ENCODE measurements around the gene SKIC8.
"Not testable (repeated sequence)": the region's sequence is repeated elsewhere in the genome, so short reads cannot be mapped to it uniquely, and the experiment has no call there.

Gene SKIC8

DNA sequence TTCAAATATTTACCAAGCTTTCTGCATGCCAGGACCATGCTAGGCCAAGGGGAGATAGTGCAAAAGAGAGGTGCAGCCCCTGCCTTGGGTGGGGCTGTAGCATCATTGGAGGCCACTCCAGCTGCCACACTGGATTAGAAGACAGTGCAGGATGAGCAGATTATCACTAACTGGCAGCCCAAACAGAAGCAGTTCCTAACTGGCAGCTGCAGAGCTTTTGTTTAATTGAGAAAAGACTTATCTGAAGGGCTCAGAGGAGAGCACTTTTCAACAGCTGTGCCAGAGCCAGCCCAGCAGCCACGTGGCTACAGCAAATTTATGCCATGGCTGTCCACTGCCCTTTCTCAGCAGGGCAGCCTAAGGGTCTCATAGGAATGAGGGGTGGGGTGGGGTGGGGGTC, 51.5 kb downstream of the SKIC8 start:
- Histone ChIP-seq H3K9ac (no peak overlapping the region), H3K27me3 (ENCODE audit: insufficient read depth, low read depth) (no peaks in the 10 kb centered on the region), H3K4me3 (IDR thresholded peaks at IDR 0.05; ENCODE audit: insufficient read depth, low read depth, low read length) (no peak overlapping the region), H2AFZ (ENCODE audit: low read depth) (no peak overlapping the region), H3K27ac (no peak overlapping the region), H3K4me1 (ENCODE audit: low read depth, poor library complexity, severe bottlenecking) (no peaks in the 10 kb centered on the region), H4K20me1 (ENCODE audit: insufficient read depth) (no peaks in the 10 kb centered on the region), H3K4me2 (no peak overlapping the region), H3K36me3 (ENCODE audit: insufficient read depth) (no peaks in the 10 kb centered on the region), H3K79me2 (ENCODE audit: insufficient read depth, low read depth) (no peaks in the 10 kb centered on the region)
- TF ChIP-seq, protein P1, sequence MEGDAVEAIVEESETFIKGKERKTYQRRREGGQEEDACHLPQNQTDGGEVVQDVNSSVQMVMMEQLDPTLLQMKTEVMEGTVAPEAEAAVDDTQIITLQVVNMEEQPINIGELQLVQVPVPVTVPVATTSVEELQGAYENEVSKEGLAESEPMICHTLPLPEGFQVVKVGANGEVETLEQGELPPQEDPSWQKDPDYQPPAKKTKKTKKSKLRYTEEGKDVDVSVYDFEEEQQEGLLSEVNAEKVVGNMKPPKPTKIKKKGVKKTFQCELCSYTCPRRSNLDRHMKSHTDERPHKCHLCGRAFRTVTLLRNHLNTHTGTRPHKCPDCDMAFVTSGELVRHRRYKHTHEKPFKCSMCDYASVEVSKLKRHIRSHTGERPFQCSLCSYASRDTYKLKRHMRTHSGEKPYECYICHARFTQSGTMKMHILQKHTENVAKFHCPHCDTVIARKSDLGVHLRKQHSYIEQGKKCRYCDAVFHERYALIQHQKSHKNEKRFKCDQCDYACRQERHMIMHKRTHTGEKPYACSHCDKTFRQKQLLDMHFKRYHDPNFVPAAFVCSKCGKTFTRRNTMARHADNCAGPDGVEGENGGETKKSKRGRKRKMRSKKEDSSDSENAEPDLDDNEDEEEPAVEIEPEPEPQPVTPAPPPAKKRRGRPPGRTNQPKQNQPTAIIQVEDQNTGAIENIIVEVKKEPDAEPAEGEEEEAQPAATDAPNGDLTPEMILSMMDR (conservative IDR thresholded peaks at IDR 0.05; ENCODE audit: low read depth, low read length), result no peak

DNA sequence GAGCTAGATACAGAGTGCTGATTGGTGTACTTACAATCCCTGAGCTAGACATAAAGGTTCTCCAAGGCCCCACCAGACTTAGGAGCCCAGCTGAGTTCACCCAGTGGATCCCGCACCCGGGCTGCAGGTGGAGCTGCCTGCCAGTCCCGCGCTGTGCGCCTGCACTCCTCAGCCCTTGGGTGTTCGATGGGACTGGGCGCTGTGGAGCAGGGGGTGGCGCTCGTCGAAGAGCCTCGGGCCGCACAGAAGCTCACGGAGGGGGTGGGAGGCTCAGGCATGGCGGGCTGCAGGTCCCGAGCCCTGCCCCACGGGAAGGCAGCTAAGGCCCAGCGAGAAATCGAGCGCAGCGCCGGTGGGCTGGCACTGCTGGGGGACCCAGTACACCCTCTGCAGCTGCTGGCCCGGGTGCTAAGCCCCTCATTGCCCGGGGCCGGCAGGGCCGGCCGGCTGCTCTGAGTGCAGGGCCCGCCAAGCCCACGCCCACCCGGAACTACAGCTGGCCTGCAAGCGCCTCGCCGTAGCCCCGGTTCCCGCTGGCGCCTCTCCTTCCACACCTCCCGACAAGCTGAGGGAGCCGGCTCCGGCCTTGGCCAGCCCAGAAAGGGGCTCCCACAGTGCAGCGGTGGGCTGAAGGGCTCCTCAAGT, 53.3 kb downstream of the SKIC8 start:
- not testable (repeated sequence) for H3K9ac ChIP-seq; H3K36me3 ChIP-seq (ENCODE audit: insufficient read depth); H3K4me2 ChIP-seq; H2AFZ ChIP-seq (ENCODE audit: low read depth); H3K27ac ChIP-seq; H4K20me1 ChIP-seq (ENCODE audit: insufficient read depth); H3K4me3 ChIP-seq (IDR thresholded peaks at IDR 0.05; ENCODE audit: insufficient read depth, low read depth, low read length); H3K27me3 ChIP-seq (ENCODE audit: insufficient read depth, low read depth); H3K4me1 ChIP-seq (ENCODE audit: low read depth, poor library complexity, severe bottlenecking); H3K79me2 ChIP-seq (ENCODE audit: insufficient read depth, low read depth)

DNA sequence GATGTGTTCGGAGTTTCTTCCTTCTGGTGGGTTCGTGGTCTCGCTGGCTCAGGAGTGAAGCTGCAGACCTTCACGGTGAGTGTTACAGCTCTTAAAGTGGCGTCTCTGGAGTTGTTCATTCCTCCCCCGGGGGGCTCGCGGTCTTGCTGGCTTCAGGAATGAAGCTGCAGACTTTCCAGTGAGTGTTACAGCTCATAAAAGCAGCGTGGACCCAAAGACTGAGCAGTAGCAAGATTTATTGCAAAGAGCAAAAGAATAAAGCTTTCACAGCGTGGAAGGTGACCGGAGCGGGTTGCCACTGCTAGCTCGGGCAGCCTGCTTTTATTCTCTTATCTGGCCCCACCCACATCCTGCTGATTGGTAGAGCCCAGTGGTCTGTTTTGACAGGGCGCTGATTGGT, 54.0 kb downstream of the SKIC8 start:
- H3K27me3 ChIP-seq (ENCODE audit: insufficient read depth, low read depth); H3K79me2 ChIP-seq (ENCODE audit: insufficient read depth, low read depth); H3K4me2 ChIP-seq; H4K20me1 ChIP-seq (ENCODE audit: insufficient read depth); H2AFZ ChIP-seq (ENCODE audit: low read depth); H3K36me3 ChIP-seq (ENCODE audit: insufficient read depth); H3K9ac ChIP-seq; H3K4me1 ChIP-seq (ENCODE audit: low read depth, poor library complexity, severe bottlenecking); H3K4me3 ChIP-seq (IDR thresholded peaks at IDR 0.05; ENCODE audit: insufficient read depth, low read depth, low read length); H3K27ac ChIP-seq: not testable (repeated sequence)

DNA sequence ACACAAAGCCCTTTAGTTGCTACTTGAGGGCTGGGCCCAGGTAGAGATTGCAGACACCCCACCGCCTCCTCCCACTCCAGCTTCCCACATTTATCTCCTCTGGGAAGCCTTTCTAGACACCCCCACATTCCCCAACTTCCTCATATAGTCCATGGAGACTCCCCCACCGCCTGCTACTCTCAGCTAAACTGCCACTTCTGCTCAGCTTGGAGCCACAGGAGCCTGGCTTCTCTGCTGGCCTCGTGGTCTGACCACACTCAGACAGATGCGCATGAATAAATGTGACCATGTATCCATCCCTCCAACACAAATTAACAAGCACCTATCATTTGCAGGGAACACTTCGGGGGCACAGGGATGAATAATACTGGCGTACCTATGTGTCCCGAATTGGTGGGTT, 54.5 kb downstream of the SKIC8 start:
- H3K4me2 ChIP-seq, result no peak overlapping the region
- no peaks in the 10 kb centered on the region for H3K4me1 ChIP-seq (ENCODE audit: low read depth, poor library complexity, severe bottlenecking)
- H3K9ac ChIP-seq, result no peak overlapping the region
- TF ChIP-seq, protein P1 (conservative IDR thresholded peaks at IDR 0.05; ENCODE audit: low read depth, low read length), result no peak
- H3K36me3 ChIP-seq (ENCODE audit: insufficient read depth), result no peaks in the 10 kb centered on the region
- H3K27me3 ChIP-seq (ENCODE audit: insufficient read depth, low read depth), result no peaks in the 10 kb centered on the region
- H3K79me2 ChIP-seq (ENCODE audit: insufficient read depth, low read depth), result no peaks in the 10 kb centered on the region
- no peaks in the 10 kb centered on the region for H4K20me1 ChIP-seq (ENCODE audit: insufficient read depth)
- H3K4me3 ChIP-seq (IDR thresholded peaks at IDR 0.05; ENCODE audit: insufficient read depth, low read depth, low read length), result no peak overlapping the region
- no peak overlapping the region for H2AFZ ChIP-seq (ENCODE audit: low read depth)
- H3K27ac ChIP-seq, result no peak overlapping the region

DNA sequence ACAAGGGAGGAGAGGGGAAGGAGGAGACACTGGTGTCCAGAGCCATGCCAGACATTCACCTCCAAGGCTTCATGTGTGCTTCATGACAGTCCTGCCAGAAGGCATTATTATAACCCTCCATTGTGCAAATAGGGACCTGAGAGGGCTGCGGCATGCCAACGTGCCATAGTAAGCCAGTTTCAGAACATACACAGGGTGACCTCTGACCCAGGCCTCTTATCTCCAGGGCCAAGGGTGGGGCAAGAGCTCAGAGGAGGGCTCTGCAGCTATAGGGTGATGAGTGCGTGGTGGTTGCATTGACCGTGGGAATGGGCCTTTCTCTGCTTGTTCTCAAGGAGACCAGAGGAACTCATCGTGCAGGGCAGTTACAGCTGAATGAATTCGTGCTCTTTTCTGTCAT, 55.3 kb downstream of the SKIC8 start:
- Histone ChIP-seq H3K36me3 (ENCODE audit: insufficient read depth) (no peaks in the 10 kb centered on the region), H3K27ac (no peak overlapping the region), H3K27me3 (ENCODE audit: insufficient read depth, low read depth) (no peaks in the 10 kb centered on the region), H3K9ac (no peak overlapping the region), H3K4me3 (IDR thresholded peaks at IDR 0.05; ENCODE audit: insufficient read depth, low read depth, low read length) (no peak overlapping the region), H3K4me2 (no peak overlapping the region), H2AFZ (ENCODE audit: low read depth) (no peak overlapping the region), H3K79me2 (ENCODE audit: insufficient read depth, low read depth) (no peaks in the 10 kb centered on the region), H4K20me1 (ENCODE audit: insufficient read depth) (no peaks in the 10 kb centered on the region), H3K4me1 (ENCODE audit: low read depth, poor library complexity, severe bottlenecking) (no peaks in the 10 kb centered on the region)
- TF ChIP-seq, protein P1 (conservative IDR thresholded peaks at IDR 0.05; ENCODE audit: low read depth, low read length), result no peak

Measured in KMS-11 (cell line).